ENCODE results near the gene PNPLA7. TPM values are rescaled to one million over a fixed set of nuclear protein-coding genes. Genes with fewer than 3 reads are reported as not detected.

The PNPLA7 gene
- total and polyA plus RNA-seq, 2 of the 8 experiments (the other 6 are each of a cell fraction or from before 2014, with no cell fraction given), result 0.35 to 0.47 TPM

GRCh38 chr9:137433916-137434431 is 116.2 kb downstream of the PNPLA7 start:
- ChIA-PET CTCF (ENCODE audit: partially characterized antibody) (interaction anchor here (2.3 kb wide), 1 partner anchor 12 kb away, joined by 6 read pairs; no protein-coding TSS in a partner anchor), POLR2A (ENCODE audit: partially characterized antibody) (interaction anchor here (1.1 to 2.5 kb wide), 3 partner anchors 10 to 11 kb away, joined by 4 to 11 read pairs (median 8); partner anchors contain the start of genes EXD3 and NOXA1)
- Histone ChIP-seq H4K20me1 (replicated peaks in 1 of 2; ENCODE audit: control insufficient read depth in 1 of 2, insufficient read depth in 2 of 2, low read length in 2 of 2) (no peaks in the 10 kb centered on the region), H3K4me3 (ENCODE audit: extremely low read depth in 1 of 4, insufficient read depth in 2 of 4, low read depth in 3 of 4, low read length in 4 of 4) (no peak overlapping the region), H3K4me1 (replicated peaks in 1 of 4; ENCODE audit: control insufficient read depth in 3 of 4, insufficient read depth in 4 of 4, low read length in 3 of 4) (peaks cover 0 to 3% (median 0%) of the 10 kb centered on the region in 4 experiments; a peak in 2 of 7 replicates), H3K79me2 (ENCODE audit: control insufficient read depth in 1 of 2, insufficient read depth in 2 of 2, low read length in 2 of 2) (no peaks in the 10 kb centered on the region), H3K56ac (replicated peaks; ENCODE audit: insufficient read length, low read depth, low read length) (no peak overlapping the region), H4K8ac (ENCODE audit: extremely low read depth, insufficient read depth, low read length) (no peak overlapping the region), H3K14ac (ENCODE audit: insufficient read length) (no peak overlapping the region), H3K4ac (replicated peaks; ENCODE audit: insufficient read length, low read depth, low read length) (no peak overlapping the region), H2AK5ac (ENCODE audit: low read depth, low read length) (no peak overlapping the region), H2BK5ac (ENCODE audit: low read depth, low read length) (no peak overlapping the region), H3K9ac (replicated peaks in 1 of 4; ENCODE audit: extremely low read depth in 1 of 4, low read depth in 3 of 4, low read length in 3 of 4) (no peak overlapping the region), H4K91ac (replicated peaks; ENCODE audit: insufficient read length, low read length) (no peak overlapping the region), H3K23me2 (ENCODE audit: low read depth, low read length) (no peaks in the 10 kb centered on the region), H3K79me1 (ENCODE audit: low read depth, low read length) (no peaks in the 10 kb centered on the region), H3K18ac (ENCODE audit: extremely low read depth, low read length) (no peak overlapping the region), H2BK15ac (ENCODE audit: low read length) (no peak overlapping the region), H3K36me3 (ENCODE audit: control insufficient read depth in 2 of 4, insufficient read depth in 4 of 4, low read length in 3 of 4) (no peaks in the 10 kb centered on the region), H2BK120ac (replicated peaks; ENCODE audit: low read depth, low read length) (no peak overlapping the region), H3K27me3 (replicated peaks in 1 of 4; ENCODE audit: control insufficient read depth in 3 of 4, extremely low read depth in 1 of 4, insufficient read depth in 3 of 4, low read length in 3 of 4) (no peaks in the 10 kb centered on the region), H2BK12ac (ENCODE audit: low read depth, low read length) (no peak overlapping the region), H2BK20ac (ENCODE audit: low read length) (no peak overlapping the region), H2AFZ (ENCODE audit: low read length) (no peak overlapping the region), H3K9me3 (ENCODE audit: insufficient read depth in 2 of 2, low read depth in 1 of 2, low read length in 1 of 2) (no peaks in the 10 kb centered on the region), H3K23ac (ENCODE audit: insufficient read length) (no peak overlapping the region), H3K4me2 (ENCODE audit: insufficient read depth in 1 of 2, low read depth in 2 of 2, low read length in 2 of 2) (no peak overlapping the region), H4K5ac (ENCODE audit: insufficient read length, low read depth, low read length) (no peak overlapping the region), H3K27ac (ENCODE audit: low read depth, low read length) (no peak overlapping the region)
- FAIRE-seq (no peak), DNase-seq (ENCODE audit: low read depth in 1 of 2, low spot score in 2 of 2) (no peak)
- no peak for TF ChIP-seq CREB1 (IDR thresholded peaks at IDR 0.05)
- no peak for TF ChIP-seq GABPA (IDR thresholded peaks at IDR 0.05; ENCODE audit: borderline replicate concordance, insufficient read depth, low read length)
- WGBS, 2 experiments (ENCODE audit: extremely low coverage in 1 of 2, insufficient coverage in 1 of 2, insufficient read length in 1 of 2, insufficient replicate concordance in 2 of 2, low coverage in 1 of 2, low lambda C conversion rate in 2 of 2, missing lambda C conversion rate in 1 of 2), result 91% methylated on average over 20 of the region's 26 CpGs; no CpG with 5 or more reads in 1 of the 2 experiments

Data from H1 (cell line).